Measurements from ENCODE around the gene NECTIN3. TPM values are rescaled to one million over a fixed set of nuclear protein-coding genes. Genes with fewer than 3 reads are reported as not detected.

NECTIN3 gene
- total RNA-seq, 4 donors from 2014 or later = 4.3 to 9.7 (median 5.8) TPM

GRCh38 chr3:111047042-111047441 is 24.6 kb upstream of the NECTIN3 start:
- no peak overlapping the region for H3K4me3 ChIP-seq
- intact Hi-C loops (cut with DNase I; ENCODE audit: low total_unique reads) (no loop called here), in situ Hi-C loops (cut with MboI; ENCODE audit: low sequenced_read_pairs in 4 of 4) (no loop called here)
- TF ChIP-seq POLR2A (IDR thresholded peaks at IDR 0.05) = no peak
- no peak for TF ChIP-seq CTCF (IDR thresholded peaks at IDR 0.05 in 4 of 5, conservative IDR thresholded peaks at IDR 0.05 in 1 of 5)
- no peak overlapping the region for H3K27ac ChIP-seq
- H3K27me3 ChIP-seq = no peaks in the 10 kb centered on the region
- H3K9me3 ChIP-seq = no peaks in the 10 kb centered on the region
- DNase-seq (no peak), ATAC-seq (no peak)
- no peaks in the 10 kb centered on the region for H3K36me3 ChIP-seq
- H3K4me1 ChIP-seq = no peaks in the 10 kb centered on the region

- H3K9me3 ChIP-seq = no peaks in the 10 kb centered on the region
Measured at GRCh38 chr3:111047812-111048435, 23.7 kb upstream of the NECTIN3 start.

GRCh38 chr3:111051354-111051753 is 20.3 kb upstream of the NECTIN3 start:
- DNase-seq = no peak
- in situ Hi-C loops (cut with MboI; ENCODE audit: low sequenced_read_pairs in 4 of 4) (no loop called here), intact Hi-C loops (cut with DNase I; ENCODE audit: low total_unique reads) (no loop called here)
- H3K27me3 ChIP-seq = no peaks in the 10 kb centered on the region
- H3K36me3 ChIP-seq = no peaks in the 10 kb centered on the region
- no peak for ATAC-seq
- no peak overlapping the region for H3K27ac ChIP-seq
- TF ChIP-seq POLR2A (IDR thresholded peaks at IDR 0.05) = no peak
- TF ChIP-seq CTCF (IDR thresholded peaks at IDR 0.05 in 4 of 5, conservative IDR thresholded peaks at IDR 0.05 in 1 of 5) = no peak
- no peaks in the 10 kb centered on the region for H3K4me1 ChIP-seq
- H3K4me3 ChIP-seq = no peak overlapping the region
- no peaks in the 10 kb centered on the region for H3K9me3 ChIP-seq

More at GRCh38 chr3:111047812-111048435, 23.7 kb upstream of the NECTIN3 start:
- intact Hi-C loops (cut with DNase I; ENCODE audit: low total_unique reads) (no loop called here), in situ Hi-C loops (cut with MboI; ENCODE audit: low sequenced_read_pairs in 4 of 4) (no loop called here)
- Histone ChIP-seq H3K36me3 (no peaks in the 10 kb centered on the region), H3K4me3 (no peak overlapping the region), H3K27me3 (no peaks in the 10 kb centered on the region), H3K4me1 (no peaks in the 10 kb centered on the region), H3K27ac (no peak overlapping the region)
- no peak for TF ChIP-seq POLR2A (IDR thresholded peaks at IDR 0.05)
- no peak for TF ChIP-seq CTCF (IDR thresholded peaks at IDR 0.05 in 4 of 5, conservative IDR thresholded peaks at IDR 0.05 in 1 of 5)
- DNase-seq = no peak
- no peak for ATAC-seq

- Histone ChIP-seq H3K4me1 (peaks cover 9 to 11% of the 10 kb centered on the region in 2 donors), H3K4me3 (no peak overlapping the region), H3K36me3 (no peaks in the 10 kb centered on the region), H3K27ac (no peak overlapping the region), H3K9me3 (no peaks in the 10 kb centered on the region), H3K27me3 (no peaks in the 10 kb centered on the region)
- no peak for TF ChIP-seq CTCF (IDR thresholded peaks at IDR 0.05 in 4 of 5, conservative IDR thresholded peaks at IDR 0.05 in 1 of 5)
- no peak for TF ChIP-seq POLR2A (IDR thresholded peaks at IDR 0.05)
- ATAC-seq = no peak
- intact Hi-C loops (cut with DNase I; ENCODE audit: low total_unique reads) (no loop called here), in situ Hi-C loops (cut with MboI; ENCODE audit: low sequenced_read_pairs in 4 of 4) (no loop called here)
- DNase-seq = no peak
Measured at GRCh38 chr3:111068574-111068973, 3.0 kb upstream of the NECTIN3 start.

Data from gastrocnemius medialis (tissue), 4 donors.